NCI-H2196 (cell line): ENCODE results near the gene NAGA.

Experiments used
- DNase-seq: peaks from one replicate; lab custom pipeline; 2025; ENCODE audit not compliant: unreplicated experiment; lab: John Stamatoyannopoulos, UW

The NAGA gene

GRCh38 chr22:42050641-42051180, 19.9 kb downstream of the NAGA start:
- no peak for DNase-seq

GRCh38 chr22:42041784-42042183, 28.8 kb downstream of the NAGA start:
- no peak for DNase-seq

- no peak for DNase-seq
Observed at GRCh38 chr22:42039271-42039670, 31.3 kb downstream of the NAGA start.

GRCh38 chr22:42035256-42035655, 35.4 kb downstream of the NAGA start:
- DNase-seq: no peak

GRCh38 chr22:42033263-42034181, 37.1 kb downstream of the NAGA start:
- DNase-seq: no peak

GRCh38 chr22:42026705-42027104, 43.9 kb downstream of the NAGA start:
- no peak for DNase-seq

GRCh38 chr22:42025421-42025820, 45.2 kb downstream of the NAGA start:
- no peak for DNase-seq

- DNase-seq: no peak
Observed at GRCh38 chr22:42022162-42022847, 48.3 kb downstream of the NAGA start.

- no peak for DNase-seq
Observed at GRCh38 chr22:42021571-42021970, 49.0 kb downstream of the NAGA start.

GRCh38 chr22:42018224-42018623, 52.4 kb downstream of the NAGA start:
- DNase-seq: no peak

- DNase-seq: no peak
Observed at GRCh38 chr22:42016111-42016510, 54.5 kb downstream of the NAGA start.

GRCh38 chr22:42013385-42013784, 57.2 kb downstream of the NAGA start:
- DNase-seq: no peak

- DNase-seq: no peak
Observed at GRCh38 chr22:42010778-42011177, 59.8 kb downstream of the NAGA start.
